ENCODE data around the gene CAMK1D. TPM values are rescaled to one million over a fixed set of nuclear protein-coding genes. Genes with fewer than 3 reads are reported as not detected.

The CAMK1D gene
- total RNA-seq, 1 experiment from 2014 or later = 6.3 TPM

DNA sequence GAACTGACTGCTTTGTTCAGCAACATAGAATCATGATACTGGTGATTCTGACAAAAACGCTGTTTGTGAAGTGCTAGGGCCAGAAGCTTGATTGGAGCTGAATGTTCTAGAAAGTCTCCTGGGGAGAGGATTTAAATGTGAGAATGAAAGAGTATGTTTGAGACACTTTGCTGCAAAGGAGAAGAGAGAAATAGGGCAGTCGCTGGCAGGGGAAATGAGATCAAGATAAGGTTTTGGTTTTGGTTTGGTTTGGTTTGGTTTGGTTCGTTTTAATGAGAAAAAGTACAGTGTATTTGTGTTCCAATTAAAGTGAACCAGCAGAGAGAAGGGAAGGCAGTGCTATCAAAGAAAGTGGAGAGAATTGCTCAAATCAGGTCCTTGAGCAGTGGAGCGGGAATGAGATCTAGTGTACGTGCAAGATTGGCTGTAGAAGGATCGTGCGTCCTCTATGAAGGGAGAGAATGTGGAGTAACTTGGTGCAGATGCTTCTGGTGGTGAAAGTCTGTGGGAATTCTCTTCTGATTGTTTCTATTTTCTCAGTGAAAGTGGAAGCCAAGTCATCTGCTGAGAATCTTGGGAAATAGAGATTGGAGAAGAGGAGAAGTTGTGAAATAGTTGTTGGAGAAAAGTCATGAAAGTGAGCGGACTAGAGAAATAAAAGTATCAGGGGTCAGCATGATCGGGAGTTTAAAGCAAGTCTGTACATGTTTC is 381.6 kb downstream of the CAMK1D start:
- Histone ChIP-seq H3K4me1 (ENCODE audit: insufficient read depth, low read length) (0 out of 2 replicates have a peak, but pooled peaks cover 2% of the 10 kb centered on the region), H3K79me1 (ENCODE audit: insufficient read depth, low read depth, low read length, poor library complexity, severe bottlenecking) (no peaks in the 10 kb centered on the region), H3K79me2 (ENCODE audit: insufficient read depth, low read length) (no peaks in the 10 kb centered on the region), H3K4ac (ENCODE audit: low read depth, low read length) (no peak overlapping the region), H4K91ac (ENCODE audit: insufficient read length, low read depth, low read length) (no peak overlapping the region), H3K27me3 (ENCODE audit: insufficient read depth, low read length) (no peaks in the 10 kb centered on the region), H4K5ac (ENCODE audit: insufficient read length, low read depth, low read length) (no peak overlapping the region), H3T11ph (ENCODE audit: low read length) (no peak overlapping the region), H3K56ac (ENCODE audit: insufficient read length, low read depth, low read length) (no peak overlapping the region), H4K20me1 (ENCODE audit: control insufficient read depth, insufficient read depth, insufficient read length) (no peaks in the 10 kb centered on the region), H3K9ac (ENCODE audit: extremely low read depth, insufficient read length, low read length) (no peak overlapping the region), H3K18ac (ENCODE audit: insufficient read length, low read depth, low read length) (no peak overlapping the region), H3K23me2 (ENCODE audit: insufficient read length, low read depth, low read length, poor library complexity, severe bottlenecking) (no peaks in the 10 kb centered on the region), H3K9me3 (ENCODE audit: control insufficient read depth, low read depth, low read length) (no peaks in the 10 kb centered on the region), H2BK20ac (ENCODE audit: low read depth, low read length, poor library complexity, severe bottlenecking) (no peak overlapping the region), H2AFZ (ENCODE audit: low read length) (no peak overlapping the region), H3K4me2 (ENCODE audit: insufficient read depth, insufficient read length, low read length) (no peak overlapping the region), H2BK5ac (ENCODE audit: insufficient read length, low read length) (no peak overlapping the region), H3K14ac (ENCODE audit: insufficient read depth, low read length) (no peak overlapping the region), H2BK15ac (ENCODE audit: low read depth, low read length) (no peak overlapping the region), H2BK12ac (ENCODE audit: insufficient read length, low read depth, low read length) (no peak overlapping the region), H4K8ac (replicated peaks; ENCODE audit: insufficient read length, low read depth, low read length) (no peak overlapping the region), H3K27ac (ENCODE audit: insufficient read length, low read depth, low read length) (no peak overlapping the region), H2BK120ac (ENCODE audit: low read depth, low read length, poor library complexity, severe bottlenecking) (no peak overlapping the region), H3K23ac (ENCODE audit: insufficient read length, low read depth, low read length) (no peak overlapping the region), H2AK5ac (ENCODE audit: insufficient read length, low read length) (no peak overlapping the region)
- Mint-ChIP-seq H3K36me3 (ENCODE audit: insufficient read depth in 1 of 3, low read depth in 3 of 3) (no peaks in the 10 kb centered on the region), H3K4me3 (no peak overlapping the region), H3K27ac (no peak overlapping the region), H3K4me1 (peaks cover 0 to 2% of the 10 kb centered on the region in 2 experiments; a peak in 2 of 4 replicates), H3K9me3 (no peaks in the 10 kb centered on the region), H3K27me3 (ENCODE audit: low read depth) (no peaks in the 10 kb centered on the region)
- DNase-seq = no peak
- no peak for TF ChIP-seq CTCF (conservative IDR thresholded peaks at IDR 0.05)
- WGBS (ENCODE audit: extremely low coverage, insufficient read length, low lambda C conversion rate) = 100% methylated on average over 3 of the region's 9 CpGs

All from H9 (cell line).